OCI-LY3 (cell line): ENCODE data around the gene GGT1.
A peak's percentile ranks its signal among the peaks of the same experiment; 100 is the strongest.
"Not testable (repeated sequence)": the region's sequence is repeated elsewhere in the genome, so short reads cannot be mapped to it uniquely, and the experiment has no call there.

Experiments
- H2AFZ ChIP-seq: fragments of 200-600, 300-600 bp; shearing (Covaris generic); 2 replicates; pipeline ENCODE4 v1.6.0; 2014; ENCODE audit warnings: antibody characterized with exemption, low read depth, low read length
- H3K27ac ChIP-seq: fragments of 200-600, 300-600 bp; sonication (generic); 2 replicates; pipeline ENCODE4 v1.5.1; 2014; ENCODE audit warnings: mild to moderate bottlenecking, low read length, moderate library complexity, mixed read lengths
- H3K27me3 ChIP-seq: fragments of 200-600, 300-600 bp; sonication (generic); 2 replicates; pipeline ENCODE4 v1.6.1; 2014; ENCODE audit warnings: low read depth, low read length, mixed read lengths
- H3K36me3 ChIP-seq: fragments of 200-600, 300-600 bp; sonication (generic); replicated peaks from 2 replicates; pipeline ENCODE3; 2014; ENCODE audit warnings: low read depth, low read length, mixed read lengths
- H3K4me1 ChIP-seq: fragments of 300-600, 200-600 bp; sonication (generic); 2 replicates; pipeline ENCODE4 v1.6.1; 2014; ENCODE audit warnings: low read length, mixed read lengths
- H3K4me2 ChIP-seq: fragments of 200-600, 300-600 bp; sonication (generic); 2 replicates; pipeline ENCODE4 v1.6.1; 2014; ENCODE audit warnings: low read length, mixed read lengths
- H3K4me3 ChIP-seq: fragments of 300-600, 200-600 bp; sonication (generic); 2 replicates; pipeline ENCODE4 v1.5.1; 2014; ENCODE audit warnings: antibody characterized with exemption, mild to moderate bottlenecking, low read length, moderate library complexity
- H3K79me2 ChIP-seq: fragments of 300-600, 200-600 bp; shearing (Covaris generic); 2 replicates; pipeline ENCODE4 v1.6.1; 2014; ENCODE audit warnings: mild to moderate bottlenecking, low read length, mixed read lengths
- H3K9ac ChIP-seq: fragments of 300-600, 200-600 bp; shearing (Covaris generic); 2 replicates; pipeline ENCODE4 v1.6.0; 2014; ENCODE audit warnings: mild to moderate bottlenecking, low read length, moderate library complexity
- H3K9me3 ChIP-seq: fragments of 200-600, 300-600 bp; shearing (Covaris generic); 2 replicates; pipeline ENCODE4 v1.6.1; 2014; ENCODE audit warnings: low read length, mixed read lengths; ENCODE audit not compliant: insufficient read depth
- H4K20me1 ChIP-seq: fragments of 200-600, 300-600 bp; sonication (generic); 2 replicates; pipeline ENCODE4 v1.6.1; 2016; ENCODE audit warnings: low read length, mixed read lengths; ENCODE audit not compliant: insufficient read depth
- CTCF ChIP-seq: fragments of 200-600, 300-600 bp; sonication (generic); IDR thresholded peaks from 2 replicates; pipeline ENCODE4 v1.5.1; 2014; ENCODE audit warnings: antibody characterized with exemption, low read length, low read depth
- EZH2phosphoT487 ChIP-seq: fragments of 200-600 bp; shearing (Covaris generic); IDR thresholded peaks from 2 replicates; pipeline ENCODE4 v1.6.1; 2018; ENCODE audit warnings: antibody characterized with exemption, mixed run types, low read depth

The GGT1 gene

GRCh38 chr22:24602847-24603769 lies at the start of gene GGT1:
TSS of gene GGT1 (plus strand) at chr22:24603193. CDS start at chr22:24611082, 7,889 bp downstream.
- Histone ChIP-seq H3K4me3 (peak within 1 kb of the TSS; percentile 81), H3K27ac (peak within 1 kb of the TSS; percentile 45; the same call in 1 of the 2 replicates), H3K4me2 (peak within 1 kb of the TSS; percentile 95)

GRCh38 chr22:24553597-24554312 lies 49.2 kb upstream of the GGT1 start:
- Histone ChIP-seq H3K79me2 (peaks cover 86% of the 10 kb centered on the region), H4K20me1 (peaks cover 29% of the 10 kb centered on the region), H3K4me2 (peak overlapping the region; percentile 94), H3K9ac (peak overlapping the region; percentile 98), H3K36me3 (peaks cover 20% of the 10 kb centered on the region), H3K4me3 (peak overlapping the region; percentile 94), H2AFZ (no peak overlapping the region), H3K27ac (peak overlapping the region; percentile 66; the same call in 1 of the 2 replicates), H3K27me3 (no peaks in the 10 kb centered on the region), H3K9me3 (no peaks in the 10 kb centered on the region), H3K4me1 (peaks cover 24% of the 10 kb centered on the region)
- TF ChIP-seq EZH2phosphoT487 (no peak), CTCF (no peak)

More at GRCh38 chr22:24602847-24603769, at the start of gene GGT1:
- Histone ChIP-seq H2AFZ (peak within 1 kb of the TSS; percentile 91), H3K9ac (peak within 1 kb of the TSS; percentile 39; the same call in 1 of the 2 replicates), H3K79me2 (peaks cover 10% of the 10 kb centered on the region)
- not testable (repeated sequence) for H3K36me3 ChIP-seq, H4K20me1 ChIP-seq, H3K9me3 ChIP-seq, H3K4me1 ChIP-seq, H3K27me3 ChIP-seq

GRCh38 chr22:24554313-24555164 lies 48.5 kb upstream of the GGT1 start, which contains the start of gene GUCD1:
TSS of gene GUCD1 (minus strand) at chr22:24555138. CDS start at chr22:24554991, 147 bp downstream.
- Histone ChIP-seq H3K79me2 (peaks cover 89% of the 10 kb centered on the region), H3K4me1 (peaks cover 24% of the 10 kb centered on the region), H3K27me3 (no peaks in the 10 kb centered on the region), H3K9me3 (no peaks in the 10 kb centered on the region), H3K4me2 (peak within 1 kb of the TSS; percentile 98), H4K20me1 (peaks cover 27% of the 10 kb centered on the region), H2AFZ (peak within 1 kb of the TSS; percentile 82), H3K36me3 (peaks cover 28% of the 10 kb centered on the region), H3K4me3 (peak within 1 kb of the TSS; percentile 94), H3K9ac (peak within 1 kb of the TSS; percentile 98), H3K27ac (peak within 1 kb of the TSS; percentile 86)
- TF ChIP-seq CTCF (no peak), EZH2phosphoT487 (no peak)
